Measurements from ENCODE around the gene PSMD13. TPM values are rescaled to one million over a fixed set of nuclear protein-coding genes. Genes with fewer than 3 reads are reported as not detected.
"Not testable (repeated sequence)": the region's sequence is repeated elsewhere in the genome, so short reads cannot be mapped to it uniquely, and the experiment has no call there.

The PSMD13 gene
- 95.1 TPM for total RNA-seq

GRCh38 chr11:236774-237767 is at the start of gene PSMD13:
Gene PSMD13, plus strand, starts transcription at chr11:236976. Its CDS starts 74 bp downstream, at chr11:237050.
- DNase-seq: peak; percentile 93

- DNase-seq: not testable (repeated sequence)
These were observed 47.5 kb upstream of the PSMD13 start for GRCh38 chr11:189200-189783.

DNA sequence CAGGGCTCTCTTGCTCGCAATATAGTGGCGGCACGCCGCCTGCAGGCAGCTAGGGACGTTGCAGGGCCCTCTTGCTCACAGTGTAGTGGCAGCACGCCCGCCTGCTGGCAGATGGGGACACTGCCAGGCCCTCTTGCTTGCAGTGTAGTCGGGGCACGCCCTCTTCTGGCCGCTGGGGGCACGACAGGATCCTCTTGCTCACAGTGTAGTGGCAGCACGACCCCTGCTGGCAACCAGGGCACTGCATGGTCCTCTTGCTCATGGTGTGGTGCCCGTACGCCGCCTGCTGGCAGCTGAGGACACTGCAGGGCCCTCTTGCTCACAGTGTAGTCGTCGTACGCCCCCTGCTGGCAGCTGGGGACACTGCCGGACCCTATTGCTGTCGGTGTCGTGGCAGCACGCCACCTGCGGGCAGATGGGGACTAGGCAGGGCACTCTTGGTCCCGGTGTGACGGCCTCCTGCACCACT is 46.9 kb upstream of the PSMD13 start:
- not testable (repeated sequence) for DNase-seq

GRCh38 chr11:190546-190945 is 46.2 kb upstream of the PSMD13 start:
- DNase-seq: not testable (repeated sequence)

DNA sequence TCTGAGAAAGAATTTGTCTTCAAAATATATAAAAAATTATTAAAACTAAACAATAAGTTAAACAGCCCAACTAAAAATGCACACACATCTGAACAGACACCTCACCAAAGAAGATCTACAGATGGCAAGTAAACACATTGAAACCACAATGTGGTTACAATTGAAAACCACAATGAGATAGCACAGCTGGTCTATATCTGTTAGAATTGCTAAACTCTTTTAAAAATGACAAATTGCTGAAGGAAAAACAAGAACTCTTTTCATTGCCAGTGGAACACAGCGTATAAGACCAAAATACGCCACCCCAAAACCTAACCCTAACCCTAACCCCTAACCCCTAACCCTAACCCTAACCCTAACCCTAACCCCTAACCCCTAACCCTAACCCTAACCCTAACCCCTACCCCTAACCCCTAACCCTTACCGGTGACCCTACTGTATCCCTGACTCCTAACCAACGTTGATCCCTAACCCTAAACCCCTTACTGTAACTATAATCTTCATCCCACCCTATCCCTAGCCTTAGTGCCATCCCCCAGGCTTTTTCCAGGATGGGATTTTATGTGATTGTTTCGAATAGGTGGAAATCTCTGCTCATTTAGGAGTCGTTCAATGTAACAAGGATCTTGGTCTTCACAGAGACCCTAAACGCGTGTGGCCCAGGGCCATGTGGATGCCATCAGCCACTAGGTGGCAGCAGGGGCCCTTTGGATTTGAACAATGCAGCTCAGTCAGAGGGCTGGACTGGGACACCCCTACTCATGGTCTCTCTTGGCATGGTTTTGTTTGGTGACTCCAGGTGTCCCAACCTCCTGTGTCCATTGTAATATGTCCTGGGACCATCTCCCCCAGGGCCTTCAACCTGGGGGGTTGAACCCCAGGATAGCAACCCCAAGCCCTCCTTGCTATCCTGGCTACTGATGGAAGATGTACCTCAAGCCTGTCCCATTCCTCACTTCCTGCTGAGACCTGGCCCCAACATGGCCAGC is 45.0 kb upstream of the PSMD13 start:
- not testable (repeated sequence) for DNase-seq

GRCh38 chr11:192674-193128 is 44.1 kb upstream of the PSMD13 start, which contains the start of gene SCGB1C1:
Gene SCGB1C1, plus strand, starts transcription at chr11:193078. Its CDS starts 22 bp downstream, at chr11:193100.
- DNase-seq: not testable (repeated sequence)

DNA sequence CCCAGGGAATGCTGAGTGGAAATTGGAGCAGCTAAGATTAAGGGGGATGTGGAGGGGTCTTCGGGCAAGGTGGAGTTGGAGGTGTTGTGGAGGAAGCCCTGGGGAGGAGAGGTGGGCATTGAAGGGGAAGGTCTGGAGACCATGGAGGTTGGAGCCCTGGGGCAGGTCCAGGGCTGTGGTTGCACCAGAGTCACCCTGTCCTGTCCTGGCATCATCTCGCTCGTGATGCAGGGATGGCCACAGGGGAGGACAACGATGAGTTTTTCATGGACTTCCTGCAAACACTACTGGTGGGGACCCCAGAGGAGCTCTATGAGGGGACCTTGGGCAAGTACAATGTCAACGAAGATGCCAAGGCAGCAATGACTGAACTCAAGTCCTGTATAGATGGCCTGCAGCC is 43.3 kb upstream of the PSMD13 start:
- not testable (repeated sequence) for DNase-seq

DNA sequence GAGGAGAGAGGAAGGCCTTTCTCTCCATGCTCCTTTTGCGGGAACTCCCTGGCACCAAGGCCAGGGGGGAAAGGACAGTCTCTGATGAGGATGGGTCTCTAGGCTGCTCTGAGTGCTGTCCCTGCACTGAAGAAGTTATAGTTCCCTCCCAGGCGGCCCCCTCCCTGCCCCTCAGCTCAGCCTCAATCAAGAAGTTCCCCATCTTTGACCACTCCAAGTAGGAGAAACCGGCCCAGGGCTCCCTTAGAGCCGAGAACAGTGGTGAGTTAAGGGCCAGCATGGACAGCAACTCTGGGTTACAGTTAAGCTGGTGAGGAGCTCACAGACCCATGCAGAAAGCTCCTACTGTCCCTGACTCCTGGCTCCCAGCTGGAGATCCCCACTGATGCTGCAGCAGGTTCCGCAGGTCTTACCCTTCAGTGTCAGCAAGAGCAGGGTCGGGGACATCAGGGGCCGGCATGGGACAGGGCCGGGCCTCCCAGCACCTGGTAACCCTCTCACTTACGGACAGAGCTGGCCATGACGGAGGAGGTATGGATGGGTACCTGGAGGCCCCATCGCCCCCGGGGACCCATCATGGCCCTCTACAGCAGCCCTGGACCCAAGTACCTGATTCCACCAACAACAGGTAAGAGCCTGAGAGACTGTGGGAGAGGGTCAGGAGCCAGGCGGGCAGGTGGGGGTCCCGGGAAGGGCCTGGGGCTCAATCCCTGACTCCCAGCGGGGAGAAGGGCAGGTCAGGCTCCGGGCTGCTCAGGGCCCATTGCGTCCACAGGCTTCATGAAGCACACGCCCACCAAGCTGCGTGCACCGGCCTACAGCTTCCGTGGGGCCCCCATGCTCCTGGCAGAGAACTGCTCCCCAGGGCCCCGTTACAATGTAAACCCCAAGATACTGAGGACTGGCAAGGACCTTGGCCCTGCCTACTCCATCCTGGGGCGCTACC is 39.7 kb upstream of the PSMD13 start:
- DNase-seq: no peak

- no peak for DNase-seq
These were observed 39.0 kb upstream of the PSMD13 start for GRCh38 chr11:197741-198235.

GRCh38 chr11:198236-198806 is 38.5 kb upstream of the PSMD13 start:
- no peak for DNase-seq

DNA sequence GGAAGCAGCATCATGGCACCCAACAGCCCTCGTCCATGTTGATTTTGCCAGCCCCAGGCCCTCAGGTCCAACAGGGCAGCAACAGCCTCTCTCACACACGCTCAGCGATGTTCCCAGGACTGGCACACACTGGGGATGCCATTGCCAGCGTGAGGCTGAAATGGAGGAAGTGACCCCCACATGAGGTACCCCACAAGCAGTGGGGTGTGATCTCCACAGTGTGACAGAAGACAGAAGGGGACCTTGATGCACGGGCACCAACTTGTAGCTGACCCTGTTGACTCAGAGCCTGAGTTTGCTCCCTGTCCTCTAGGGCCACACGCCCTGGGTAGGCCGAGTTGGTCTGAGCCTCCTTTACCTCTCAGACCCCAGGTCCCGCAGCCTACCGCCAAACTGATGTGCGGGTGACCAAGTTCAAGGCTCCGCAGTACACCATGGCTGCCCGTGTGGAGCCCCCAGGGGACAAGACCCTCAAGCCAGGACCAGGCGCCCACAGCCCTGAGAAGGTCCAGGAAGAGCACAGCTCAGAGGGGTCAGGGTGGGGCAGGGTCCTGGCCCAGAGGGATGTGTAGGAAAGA is 37.7 kb upstream of the PSMD13 start:
- no peak for DNase-seq

DNA sequence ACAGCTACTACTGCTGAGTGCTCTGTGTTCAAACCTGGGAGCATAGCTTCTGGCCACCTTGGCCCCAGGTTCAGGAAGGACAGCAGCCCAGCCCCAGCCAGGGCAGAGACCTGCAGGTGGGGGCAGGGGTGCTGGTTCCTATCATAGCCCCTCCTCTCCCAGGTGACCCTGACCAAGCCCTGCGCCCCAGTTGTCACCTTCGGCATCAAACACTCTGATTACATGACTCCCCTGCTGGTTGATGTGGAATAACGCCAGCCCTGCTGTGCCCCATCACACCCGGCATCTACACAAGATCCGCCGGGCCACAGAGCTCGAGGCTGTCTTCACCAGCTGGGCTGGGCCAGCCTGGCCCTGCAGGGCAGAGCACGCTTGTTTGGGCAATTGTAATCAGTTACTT is 37.0 kb upstream of the PSMD13 start:
- DNase-seq: no peak

DNA sequence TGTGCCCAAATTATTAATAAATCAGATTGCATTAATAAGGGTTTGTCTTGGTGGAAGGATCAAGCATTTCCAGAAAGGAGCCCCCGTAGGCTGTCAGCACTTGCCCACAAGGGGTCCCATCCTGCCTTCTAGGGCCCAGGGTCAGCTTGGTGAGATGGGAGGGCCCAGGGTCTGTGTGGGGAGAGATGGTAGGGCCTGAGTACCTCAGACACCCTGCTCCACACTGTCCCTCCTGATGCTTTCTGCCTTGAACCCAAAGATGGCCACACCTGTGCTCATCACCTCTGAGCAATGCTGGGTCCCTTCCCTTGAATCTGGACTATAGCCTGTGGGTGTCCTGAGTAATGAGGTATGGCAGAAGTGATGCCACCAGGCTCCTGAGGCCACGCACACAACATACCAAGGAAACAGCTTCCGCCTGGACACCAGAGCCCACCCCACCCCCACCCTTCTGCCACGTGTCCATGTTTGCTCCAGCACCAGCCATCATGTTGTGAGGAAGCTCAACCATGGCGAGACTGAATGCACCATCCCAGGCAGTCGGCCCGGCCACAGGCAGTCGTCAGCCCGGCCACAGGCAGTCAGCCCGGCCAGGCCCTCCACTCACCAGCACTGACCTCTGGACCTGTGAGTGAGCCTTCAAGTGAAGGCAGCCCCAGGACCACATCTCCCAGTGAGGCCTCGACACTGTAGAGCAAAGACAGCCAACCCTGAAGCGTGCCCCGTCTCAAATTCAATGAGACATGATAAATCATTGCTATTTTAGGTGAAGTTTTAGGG is 36.4 kb upstream of the PSMD13 start:
- no peak for DNase-seq

- DNase-seq: no peak
These were observed 34.8 kb upstream of the PSMD13 start for GRCh38 chr11:201966-202365.

DNA sequence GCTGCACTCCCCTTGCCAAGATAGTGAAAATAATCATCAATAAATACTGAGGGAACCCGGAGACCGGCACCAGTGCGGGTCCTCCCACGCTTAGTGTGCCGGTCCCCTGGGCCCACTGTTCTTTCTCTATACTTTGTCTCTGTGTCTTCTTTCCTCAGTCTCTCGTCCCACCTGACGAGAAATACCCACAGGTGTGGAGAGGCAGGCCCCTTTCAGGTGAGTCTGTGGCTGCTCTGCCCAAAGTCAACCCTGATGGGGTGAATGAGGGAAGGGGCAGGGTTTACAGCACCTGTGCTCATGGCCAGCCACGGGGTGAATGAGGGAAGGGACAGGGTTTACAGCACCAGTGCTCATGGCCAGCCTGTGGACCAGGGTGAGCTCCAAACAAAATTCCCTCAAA is 34.3 kb upstream of the PSMD13 start:
- DNase-seq: no peak

DNA sequence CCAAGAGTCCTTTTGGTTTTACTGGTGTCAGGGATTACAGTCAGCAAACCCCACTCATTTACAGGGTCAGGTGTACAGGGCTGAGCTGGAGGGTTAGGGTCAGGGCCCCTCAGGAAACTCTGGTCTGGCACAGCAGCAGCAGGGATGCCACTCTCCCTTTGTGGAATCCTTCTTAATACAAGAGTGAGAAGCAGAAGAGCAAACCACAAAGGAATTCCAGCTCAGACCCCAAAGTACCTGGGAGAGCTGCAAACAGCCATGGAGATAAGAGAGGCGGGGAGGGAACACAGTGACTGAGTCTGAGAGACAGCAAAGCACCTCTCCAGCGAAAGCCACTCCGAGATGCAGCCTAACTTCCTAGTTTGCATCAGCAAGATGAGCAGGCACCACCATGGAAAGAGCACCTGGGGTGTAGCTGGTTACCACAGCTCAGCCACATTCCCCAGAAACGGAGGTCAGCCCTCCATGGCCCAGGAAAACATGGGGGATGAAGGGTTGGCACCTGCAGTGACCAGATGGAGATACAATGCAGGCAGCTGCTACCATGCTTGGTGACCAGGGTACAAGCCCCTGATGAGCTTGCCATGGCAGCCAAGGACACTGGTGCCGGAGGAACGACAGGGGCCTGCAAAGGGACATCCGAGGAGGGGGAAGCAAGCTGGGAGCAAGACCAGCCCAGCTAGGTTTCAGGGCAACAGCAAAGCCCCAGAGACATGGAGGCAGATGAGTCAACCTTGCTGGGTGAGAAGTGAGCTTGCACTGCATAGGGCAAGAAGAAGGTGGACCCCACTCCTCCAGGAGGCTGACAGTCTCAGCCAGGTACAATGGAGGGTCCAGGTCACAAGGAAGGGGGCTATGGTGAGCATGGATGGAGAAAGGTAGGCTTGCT is 33.5 kb upstream of the PSMD13 start:
- no peak for DNase-seq

DNA sequence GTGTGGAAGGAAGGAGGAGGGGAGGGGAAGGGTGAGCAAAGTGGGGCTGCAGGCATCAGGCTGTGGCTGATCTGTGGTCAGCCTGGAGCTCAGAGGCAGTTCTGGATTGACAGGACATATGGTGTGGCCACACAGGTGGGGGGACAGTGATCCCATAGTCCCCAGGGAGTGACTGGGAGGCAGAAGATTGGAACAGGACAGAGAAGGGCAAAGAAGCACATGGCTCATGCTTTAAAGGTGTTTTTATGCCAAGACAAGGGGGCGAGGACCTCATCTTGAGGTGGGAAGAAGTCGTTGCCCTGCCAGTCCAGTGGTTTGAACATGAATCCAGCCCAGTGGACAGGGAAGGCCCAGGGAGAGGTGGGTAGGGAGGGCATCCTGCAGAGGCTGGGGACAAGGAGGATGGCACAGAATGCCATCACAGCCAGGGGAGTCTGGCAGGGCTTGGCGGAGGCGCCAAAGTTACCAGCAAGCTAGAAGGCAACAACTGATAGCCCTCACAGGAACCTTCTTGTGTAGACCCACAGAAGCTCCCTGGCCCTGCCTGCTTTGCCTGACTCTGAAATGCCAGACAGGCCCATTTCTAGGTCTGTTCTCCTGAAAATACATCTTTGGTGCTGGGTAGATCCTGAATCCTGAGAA is 32.7 kb upstream of the PSMD13 start:
- no peak for DNase-seq
